Measurements from ENCODE around the gene MYBPC2. TPM values are rescaled to one million over a fixed set of nuclear protein-coding genes. Genes with fewer than 3 reads are reported as not detected.

The MYBPC2 gene
- total and polyA plus RNA-seq, 9 of the 15 experiments (the other 6 are each of a cell fraction or from before 2014, with no cell fraction given), result 0.01 to 0.14 (median 0.04) TPM; not detected in 6

DNA sequence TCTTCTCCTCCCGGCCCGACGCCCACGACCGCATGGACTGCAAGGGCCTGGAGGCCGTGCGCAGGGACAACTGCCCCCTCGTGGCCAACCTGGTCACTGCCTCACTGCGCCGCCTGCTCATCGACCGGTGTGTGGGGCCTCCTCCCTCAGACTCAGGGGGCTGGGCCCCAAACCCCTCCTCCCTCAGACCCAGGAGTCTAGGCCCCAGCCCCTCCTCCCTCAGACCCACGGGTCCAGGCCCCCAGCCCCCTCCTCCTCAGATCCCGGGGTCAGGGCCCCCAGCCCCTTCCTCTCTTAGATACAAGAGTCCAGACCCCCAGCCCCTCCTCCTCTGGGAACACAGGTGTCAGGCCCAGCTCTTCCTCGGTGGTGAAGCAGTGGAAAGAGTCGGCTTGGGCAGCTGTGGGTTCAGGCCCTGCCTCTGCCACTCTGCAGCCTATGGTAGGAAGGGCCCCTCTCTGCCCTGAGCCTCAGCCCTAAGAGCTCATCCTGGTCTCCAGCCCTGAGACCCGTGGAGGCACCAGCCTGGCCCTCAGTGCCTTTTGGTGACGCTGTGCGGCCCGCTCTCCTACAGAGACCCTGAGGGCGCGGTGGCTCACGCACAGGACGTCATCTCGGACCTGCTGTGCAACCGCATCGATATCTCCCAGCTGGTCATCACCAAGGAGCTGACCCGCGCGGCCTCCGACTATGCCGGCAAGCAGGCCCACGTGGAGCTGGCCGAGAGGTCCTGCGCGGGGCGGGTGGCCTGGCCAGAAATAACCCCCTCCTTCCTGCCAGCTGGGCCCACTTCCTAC, 17.6 kb upstream of the MYBPC2 start (continued):
- 0 out of 2 replicates have a peak, but pooled peaks have one; percentile 32 for TF ChIP-seq TEAD4 (IDR thresholded peaks at IDR 0.05; ENCODE audit: low read length)
- no peak for TF ChIP-seq TEAD4 (CRISPR knock-in tag; IDR thresholded peaks at IDR 0.05; ENCODE audit: borderline replicate concordance)
- TF ChIP-seq, protein P1, sequence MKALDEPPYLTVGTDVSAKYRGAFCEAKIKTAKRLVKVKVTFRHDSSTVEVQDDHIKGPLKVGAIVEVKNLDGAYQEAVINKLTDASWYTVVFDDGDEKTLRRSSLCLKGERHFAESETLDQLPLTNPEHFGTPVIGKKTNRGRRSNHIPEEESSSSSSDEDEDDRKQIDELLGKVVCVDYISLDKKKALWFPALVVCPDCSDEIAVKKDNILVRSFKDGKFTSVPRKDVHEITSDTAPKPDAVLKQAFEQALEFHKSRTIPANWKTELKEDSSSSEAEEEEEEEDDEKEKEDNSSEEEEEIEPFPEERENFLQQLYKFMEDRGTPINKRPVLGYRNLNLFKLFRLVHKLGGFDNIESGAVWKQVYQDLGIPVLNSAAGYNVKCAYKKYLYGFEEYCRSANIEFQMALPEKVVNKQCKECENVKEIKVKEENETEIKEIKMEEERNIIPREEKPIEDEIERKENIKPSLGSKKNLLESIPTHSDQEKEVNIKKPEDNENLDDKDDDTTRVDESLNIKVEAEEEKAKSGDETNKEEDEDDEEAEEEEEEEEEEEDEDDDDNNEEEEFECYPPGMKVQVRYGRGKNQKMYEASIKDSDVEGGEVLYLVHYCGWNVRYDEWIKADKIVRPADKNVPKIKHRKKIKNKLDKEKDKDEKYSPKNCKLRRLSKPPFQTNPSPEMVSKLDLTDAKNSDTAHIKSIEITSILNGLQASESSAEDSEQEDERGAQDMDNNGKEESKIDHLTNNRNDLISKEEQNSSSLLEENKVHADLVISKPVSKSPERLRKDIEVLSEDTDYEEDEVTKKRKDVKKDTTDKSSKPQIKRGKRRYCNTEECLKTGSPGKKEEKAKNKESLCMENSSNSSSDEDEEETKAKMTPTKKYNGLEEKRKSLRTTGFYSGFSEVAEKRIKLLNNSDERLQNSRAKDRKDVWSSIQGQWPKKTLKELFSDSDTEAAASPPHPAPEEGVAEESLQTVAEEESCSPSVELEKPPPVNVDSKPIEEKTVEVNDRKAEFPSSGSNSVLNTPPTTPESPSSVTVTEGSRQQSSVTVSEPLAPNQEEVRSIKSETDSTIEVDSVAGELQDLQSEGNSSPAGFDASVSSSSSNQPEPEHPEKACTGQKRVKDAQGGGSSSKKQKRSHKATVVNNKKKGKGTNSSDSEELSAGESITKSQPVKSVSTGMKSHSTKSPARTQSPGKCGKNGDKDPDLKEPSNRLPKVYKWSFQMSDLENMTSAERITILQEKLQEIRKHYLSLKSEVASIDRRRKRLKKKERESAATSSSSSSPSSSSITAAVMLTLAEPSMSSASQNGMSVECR (CRISPR knock-in tag; IDR thresholded peaks at IDR 0.05), result peak; percentile 75
- TF ChIP-seq, protein P2, sequence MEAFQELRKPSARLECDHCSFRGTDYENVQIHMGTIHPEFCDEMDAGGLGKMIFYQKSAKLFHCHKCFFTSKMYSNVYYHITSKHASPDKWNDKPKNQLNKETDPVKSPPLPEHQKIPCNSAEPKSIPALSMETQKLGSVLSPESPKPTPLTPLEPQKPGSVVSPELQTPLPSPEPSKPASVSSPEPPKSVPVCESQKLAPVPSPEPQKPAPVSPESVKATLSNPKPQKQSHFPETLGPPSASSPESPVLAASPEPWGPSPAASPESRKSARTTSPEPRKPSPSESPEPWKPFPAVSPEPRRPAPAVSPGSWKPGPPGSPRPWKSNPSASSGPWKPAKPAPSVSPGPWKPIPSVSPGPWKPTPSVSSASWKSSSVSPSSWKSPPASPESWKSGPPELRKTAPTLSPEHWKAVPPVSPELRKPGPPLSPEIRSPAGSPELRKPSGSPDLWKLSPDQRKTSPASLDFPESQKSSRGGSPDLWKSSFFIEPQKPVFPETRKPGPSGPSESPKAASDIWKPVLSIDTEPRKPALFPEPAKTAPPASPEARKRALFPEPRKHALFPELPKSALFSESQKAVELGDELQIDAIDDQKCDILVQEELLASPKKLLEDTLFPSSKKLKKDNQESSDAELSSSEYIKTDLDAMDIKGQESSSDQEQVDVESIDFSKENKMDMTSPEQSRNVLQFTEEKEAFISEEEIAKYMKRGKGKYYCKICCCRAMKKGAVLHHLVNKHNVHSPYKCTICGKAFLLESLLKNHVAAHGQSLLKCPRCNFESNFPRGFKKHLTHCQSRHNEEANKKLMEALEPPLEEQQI (IDR thresholded peaks at IDR 0.05), result no peak
- no peak for TF ChIP-seq ATF1 (CRISPR knock-in tag; IDR thresholded peaks at IDR 0.05)
- no peak; the same call in none of the 2 replicates for TF ChIP-seq ATF1 (tag; IDR thresholded peaks at IDR 0.05)
- no peak; the same call in 1 of the 2 replicates for TF ChIP-seq GATAD2B (IDR thresholded peaks at IDR 0.05; ENCODE audit: borderline replicate concordance)
- TF ChIP-seq DPF2 (IDR thresholded peaks at IDR 0.05), result peak; percentile 4; the same call in 1 of the 2 replicates
- TF ChIP-seq ZNF41 (CRISPR knock-in tag; conservative IDR thresholded peaks at IDR 0.05), result no peak
- TF ChIP-seq, protein P3, sequence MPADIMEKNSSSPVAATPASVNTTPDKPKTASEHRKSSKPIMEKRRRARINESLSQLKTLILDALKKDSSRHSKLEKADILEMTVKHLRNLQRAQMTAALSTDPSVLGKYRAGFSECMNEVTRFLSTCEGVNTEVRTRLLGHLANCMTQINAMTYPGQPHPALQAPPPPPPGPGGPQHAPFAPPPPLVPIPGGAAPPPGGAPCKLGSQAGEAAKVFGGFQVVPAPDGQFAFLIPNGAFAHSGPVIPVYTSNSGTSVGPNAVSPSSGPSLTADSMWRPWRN (IDR thresholded peaks at IDR 0.05; ENCODE audit: low read depth), result no peak
- no peak for TF ChIP-seq PTRF (tag; IDR thresholded peaks at IDR 0.05)
- TF ChIP-seq, protein P4, sequence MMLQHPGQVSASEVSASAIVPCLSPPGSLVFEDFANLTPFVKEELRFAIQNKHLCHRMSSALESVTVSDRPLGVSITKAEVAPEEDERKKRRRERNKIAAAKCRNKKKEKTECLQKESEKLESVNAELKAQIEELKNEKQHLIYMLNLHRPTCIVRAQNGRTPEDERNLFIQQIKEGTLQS (IDR thresholded peaks at IDR 0.05), result no peak
- TF ChIP-seq, protein P4 (CRISPR knock-in tag; conservative IDR thresholded peaks at IDR 0.05), result no peak
- TF ChIP-seq PHB2 (IDR thresholded peaks at IDR 0.05; ENCODE audit: low read depth), result no peak
- TF ChIP-seq, protein P5, sequence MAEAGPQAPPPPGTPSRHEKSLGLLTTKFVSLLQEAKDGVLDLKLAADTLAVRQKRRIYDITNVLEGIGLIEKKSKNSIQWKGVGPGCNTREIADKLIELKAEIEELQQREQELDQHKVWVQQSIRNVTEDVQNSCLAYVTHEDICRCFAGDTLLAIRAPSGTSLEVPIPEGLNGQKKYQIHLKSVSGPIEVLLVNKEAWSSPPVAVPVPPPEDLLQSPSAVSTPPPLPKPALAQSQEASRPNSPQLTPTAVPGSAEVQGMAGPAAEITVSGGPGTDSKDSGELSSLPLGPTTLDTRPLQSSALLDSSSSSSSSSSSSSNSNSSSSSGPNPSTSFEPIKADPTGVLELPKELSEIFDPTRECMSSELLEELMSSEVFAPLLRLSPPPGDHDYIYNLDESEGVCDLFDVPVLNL (CRISPR knock-in tag; IDR thresholded peaks at IDR 0.05; ENCODE audit: low read depth), result 0 out of 2 replicates have a peak, but pooled peaks have one; percentile 17
- no peak for TF ChIP-seq TBL1XR1 (IDR thresholded peaks at IDR 0.05; ENCODE audit: low read length in 2 of 2)

Data from K562 (cell line).